ENCODE data around the gene PAPPA2. TPM values are rescaled to one million over a fixed set of nuclear protein-coding genes. Genes with fewer than 3 reads are reported as not detected.

The PAPPA2 gene
- total and polyA plus RNA-seq, 2 of the 8 experiments (the other 6 are each of a cell fraction or from before 2014, with no cell fraction given) = 0.08 to 0.88 TPM

GRCh38 chr1:176577646-176578197 lies 114.7 kb downstream of the PAPPA2 start:
- no peak for FAIRE-seq
- Histone ChIP-seq H4K8ac (ENCODE audit: extremely low read depth, insufficient read depth, low read length) (no peak overlapping the region), H3K23me2 (ENCODE audit: low read depth, low read length) (no peaks in the 10 kb centered on the region; the same call in 1 of the 2 replicates)

More at GRCh38 chr1:176577646-176578197, 114.7 kb downstream of the PAPPA2 start:
- Histone ChIP-seq H3K9ac (replicated peaks in 1 of 4; ENCODE audit: extremely low read depth in 1 of 4, low read depth in 3 of 4, low read length in 3 of 4) (no peak overlapping the region), H3K14ac (ENCODE audit: insufficient read length) (no peak overlapping the region), H3K23ac (ENCODE audit: insufficient read length) (no peak overlapping the region), H2AK5ac (ENCODE audit: low read depth, low read length) (no peak overlapping the region), H3K36me3 (ENCODE audit: control insufficient read depth in 2 of 4, insufficient read depth in 4 of 4, low read length in 3 of 4) (no peaks in the 10 kb centered on the region), H3K4me3 (ENCODE audit: extremely low read depth in 1 of 4, insufficient read depth in 2 of 4, low read depth in 3 of 4, low read length in 4 of 4) (no peak overlapping the region), H3K4me1 (replicated peaks in 1 of 4; ENCODE audit: control insufficient read depth in 3 of 4, insufficient read depth in 4 of 4, low read length in 3 of 4) (no peaks in the 10 kb centered on the region), H4K5ac (ENCODE audit: insufficient read length, low read depth, low read length) (no peak overlapping the region), H3K4ac (replicated peaks; ENCODE audit: insufficient read length, low read depth, low read length) (no peak overlapping the region), H2BK20ac (ENCODE audit: low read length) (no peak overlapping the region), H2BK12ac (ENCODE audit: low read depth, low read length) (no peak overlapping the region), H3K79me1 (ENCODE audit: low read depth, low read length) (no peaks in the 10 kb centered on the region), H3K27ac (ENCODE audit: low read depth, low read length) (no peak overlapping the region), H2BK120ac (replicated peaks; ENCODE audit: low read depth, low read length) (no peak overlapping the region), H2AFZ (ENCODE audit: low read length) (no peak overlapping the region), H3K9me3 (ENCODE audit: insufficient read depth in 2 of 2, low read depth in 1 of 2, low read length in 1 of 2) (no peaks in the 10 kb centered on the region), H4K20me1 (replicated peaks in 1 of 2; ENCODE audit: control insufficient read depth in 1 of 2, insufficient read depth in 2 of 2, low read length in 2 of 2) (no peaks in the 10 kb centered on the region), H3K27me3 (replicated peaks in 1 of 4; ENCODE audit: control insufficient read depth in 3 of 4, extremely low read depth in 1 of 4, insufficient read depth in 3 of 4, low read length in 3 of 4) (no peaks in the 10 kb centered on the region), H3K56ac (replicated peaks; ENCODE audit: insufficient read length, low read depth, low read length) (no peak overlapping the region), H2BK15ac (ENCODE audit: low read length) (no peak overlapping the region), H3K4me2 (ENCODE audit: insufficient read depth in 1 of 2, low read depth in 2 of 2, low read length in 2 of 2) (no peak overlapping the region), H3K79me2 (ENCODE audit: control insufficient read depth in 1 of 2, insufficient read depth in 2 of 2, low read length in 2 of 2) (no peaks in the 10 kb centered on the region), H2BK5ac (ENCODE audit: low read depth, low read length) (no peak overlapping the region), H4K91ac (replicated peaks; ENCODE audit: insufficient read length, low read length) (no peak overlapping the region), H3K18ac (ENCODE audit: extremely low read depth, low read length) (no peak overlapping the region)
- POLR2A ChIA-PET (ENCODE audit: partially characterized antibody) = no interaction called here
- DNase-seq (ENCODE audit: low read depth in 1 of 2, low spot score in 2 of 2) = no peak
- CTCF ChIA-PET (ENCODE audit: partially characterized antibody) = interaction anchor here (0.8 to 1.2 kb wide), 3 partner anchors 11 to 300 kb away, joined by 3 to 5 read pairs (median 3); no protein-coding TSS in a partner anchor
- WGBS, 2 experiments (ENCODE audit: extremely low coverage in 1 of 2, insufficient coverage in 1 of 2, insufficient read length in 1 of 2, insufficient replicate concordance in 2 of 2, low coverage in 1 of 2, low lambda C conversion rate in 2 of 2, missing lambda C conversion rate in 1 of 2) = 90% methylated on average over 4 of the region's 4 CpGs; no CpG with 5 or more reads in 1 of the 2 experiments
- TF ChIP-seq SIN3A (conservative IDR thresholded peaks at IDR 0.05 in 1 of 2, IDR thresholded peaks at IDR 0.05 in 1 of 2; ENCODE audit: low read depth in 1 of 2, low read length in 2 of 2) (no peak), ASH2L (IDR thresholded peaks at IDR 0.05; ENCODE audit: low read length) (no peak), FOSL1 (IDR thresholded peaks at IDR 0.05; ENCODE audit: insufficient read depth, low read depth, low read length) (no peak), POU5F1 (IDR thresholded peaks at IDR 0.05; ENCODE audit: low read depth, low read length) (no peak), KDM5A (IDR thresholded peaks at IDR 0.05; ENCODE audit: low read length) (no peak), TAF1 (IDR thresholded peaks at IDR 0.05; ENCODE audit: low read depth, low read length) (no peak), GABPA (IDR thresholded peaks at IDR 0.05; ENCODE audit: borderline replicate concordance, insufficient read depth, low read length) (no peak), SUZ12 (IDR thresholded peaks at IDR 0.05; ENCODE audit: low read length) (no peak), SP4 (IDR thresholded peaks at IDR 0.05; ENCODE audit: low read length) (no peak)
